GM10248 (cell line): ENCODE results near the gene GPR68.

Experiments used
- CTCF ChIA-PET: fragments of 300-600 bp; sonication (Branson Sonifier 250); formaldehyde crosslinking; extraction: SDS; loops from one replicate; lab custom pipeline; 2021; ENCODE audit warnings: antibody characterized with exemption; lab: Yijun Ruan, JAX
- POLR2A ChIA-PET: fragments of 350-650 bp; sonication (Branson Sonifier 250); formaldehyde crosslinking; extraction: SDS; loops from one replicate; lab custom pipeline; 2020; ENCODE audit warnings: antibody characterized with exemption; lab: Yijun Ruan, JAX
- DNase-seq: peaks from one replicate; pipeline ENCODE4 v3.0.0; 2012; ENCODE audit errors: extremely low spot score
- CTCF ChIP-seq: IDR thresholded peaks from 2 replicates; pipeline ENCODE4 v1.5.1; 2012; ENCODE audit warnings: mild to moderate bottlenecking, low read depth; ENCODE audit errors: extremely low read depth, missing control alignments, control extremely low read depth

Gene GPR68

GRCh38 chr14:91263329-91263728 is 18.8 kb upstream of the GPR68 start:
- POLR2A ChIA-PET, result no interaction called here
- no peak for DNase-seq
- CTCF ChIA-PET, result interaction anchor here (1.2 to 3.0 kb wide), 3 partner anchors 11 to 86 kb away, joined by 4 to 12 read pairs (median 8); no protein-coding TSS in a partner anchor

GRCh38 chr14:91261986-91262549 is 17.6 kb upstream of the GPR68 start:
- TF ChIP-seq CTCF, result no peak
- ChIA-PET POLR2A (no interaction called here), CTCF (interaction anchor here (1.4 to 1.5 kb wide), 2 partner anchors 12 to 33 kb away, joined by 3 to 4 read pairs; no protein-coding TSS in a partner anchor)
- DNase-seq, result no peak

More at GRCh38 chr14:91263329-91263728, 18.8 kb upstream of the GPR68 start:
- TF ChIP-seq CTCF, result no peak

- CTCF ChIA-PET, result interaction anchor here (0.9 to 1.4 kb wide), 2 partner anchors 32 to 84 kb away, joined by 3 read pairs; no protein-coding TSS in a partner anchor
- no peak for DNase-seq
- POLR2A ChIA-PET, result no interaction called here
- no peak for TF ChIP-seq CTCF
These were observed 16.6 kb upstream of the GPR68 start for GRCh38 chr14:91261115-91261514.

GRCh38 chr14:91258876-91259275 is 14.4 kb upstream of the GPR68 start:
- ChIA-PET CTCF (interaction anchor here (1.5 kb wide), 1 partner anchor 9 kb away, joined by 3 read pairs; no protein-coding TSS in a partner anchor), POLR2A (no interaction called here)
- no peak for TF ChIP-seq CTCF

GRCh38 chr14:91258011-91258618 is 13.6 kb upstream of the GPR68 start:
- ChIA-PET POLR2A (no interaction called here), CTCF (interaction anchor here (0.7 to 1.5 kb wide), 4 partner anchors 10 to 34 kb away, joined by 3 to 4 read pairs (median 3); partner anchors contain the start of gene GPR68)
- no peak for TF ChIP-seq CTCF
- DNase-seq, result no peak

More at GRCh38 chr14:91258876-91259275, 14.4 kb upstream of the GPR68 start:
- no peak for DNase-seq

- CTCF ChIA-PET, result interaction anchor here (0.7 to 2.2 kb wide), 7 partner anchors 10 to 84 kb away, joined by 3 to 9 read pairs (median 3); partner anchors contain the start of gene GPR68
- no peak for DNase-seq
- POLR2A ChIA-PET, result interaction anchor here (0.6 kb wide), 1 partner anchor 10 kb away, joined by 3 read pairs; no protein-coding TSS in a partner anchor
- TF ChIP-seq CTCF, result no peak
These were observed 13.0 kb upstream of the GPR68 start for GRCh38 chr14:91257328-91258010.
